ENCODE measurements around the gene ABLIM2. TPM values are rescaled to one million over a fixed set of nuclear protein-coding genes. Genes with fewer than 3 reads are reported as not detected.

ABLIM2 gene
- polyA plus RNA-seq, 3 donors: 0.21 TPM; not detected in 2

DNA sequence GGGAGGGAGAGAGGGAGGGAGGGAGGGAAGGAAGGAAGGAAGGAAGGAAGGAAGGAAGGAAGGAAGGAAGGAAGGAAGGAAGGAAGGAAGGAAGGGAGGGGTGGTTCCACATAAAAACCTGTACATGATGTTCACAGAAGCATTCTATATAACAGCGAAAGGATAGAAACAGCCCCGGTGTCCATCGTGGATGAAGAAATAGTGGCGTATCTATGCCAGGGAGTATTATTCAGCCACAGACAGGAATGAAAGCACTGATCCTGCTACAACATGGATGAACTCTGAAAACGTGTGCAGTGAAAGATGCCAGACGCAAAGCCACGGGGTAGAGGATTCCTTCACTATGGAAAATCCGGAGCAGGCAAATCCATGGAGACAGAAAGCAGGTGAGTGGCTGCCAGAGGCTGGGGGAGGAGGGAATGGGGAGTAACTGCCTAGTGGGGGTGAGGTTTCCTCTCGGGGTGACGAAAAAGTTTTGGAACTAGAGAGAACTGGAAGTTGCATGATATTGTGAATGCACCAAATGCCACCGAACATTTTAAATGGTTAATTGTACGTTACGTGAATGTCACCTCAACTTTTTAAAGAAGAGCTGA, 92.2 kb downstream of the ABLIM2 start:
- Mint-ChIP-seq H3K27ac (peak overlapping the region in 1 of 7 donors; percentile 8), H3K4me1 (no peaks in the 10 kb centered on the region), H3K4me3 (no peak overlapping the region), H3K9me3 (peaks cover 13 to 43% (median 34%) of the 10 kb centered on the region in 7 donors), H3K36me3 (no peaks in the 10 kb centered on the region), H3K27me3 (ENCODE audit: low read depth in 3 of 3) (peaks cover 0 to 9% (median 3%) of the 10 kb centered on the region in 3 donors)
- H3K4me1 ChIP-seq (ENCODE audit: control insufficient read depth in 1 of 2, insufficient read depth in 2 of 2, low read length in 2 of 2): no peaks in the 10 kb centered on the region
- H3K27me3 ChIP-seq (ENCODE audit: control insufficient read depth in 2 of 2, insufficient read depth in 2 of 2, low read length in 2 of 2): peaks cover 0 to 10% of the 10 kb centered on the region in 2 donors
- no peaks in the 10 kb centered on the region for H4K20me1 ChIP-seq (ENCODE audit: insufficient read depth, low read length)
- H3K9ac ChIP-seq (ENCODE audit: insufficient read depth, low read length, poor library complexity, severe bottlenecking): no peak overlapping the region
- peaks cover 15 to 32% of the 10 kb centered on the region in 2 donors for H3K9me3 ChIP-seq (replicated peaks in 1 of 2; ENCODE audit: control insufficient read depth in 1 of 2, insufficient read depth in 1 of 2, low read length in 2 of 2)
- intact Hi-C loops (cut with micrococcal nuclease): no loop called here
- no peaks in the 10 kb centered on the region for H3K36me3 ChIP-seq (replicated peaks in 1 of 2; ENCODE audit: control insufficient read depth in 1 of 2, insufficient read depth in 2 of 2, low read length in 2 of 2)
- no peaks in the 10 kb centered on the region for H3K79me2 ChIP-seq (ENCODE audit: insufficient read depth, low read length)
- H2AFZ ChIP-seq (ENCODE audit: insufficient read depth, low read depth, low read length, poor library complexity, severe bottlenecking): no peak overlapping the region
- no peak for TF ChIP-seq CTCF (IDR thresholded peaks at IDR 0.05)
- H3K27ac ChIP-seq (ENCODE audit: low read depth in 1 of 2, low read length in 2 of 2): no peak overlapping the region
- no peak overlapping the region for H3K4me2 ChIP-seq (replicated peaks; ENCODE audit: extremely low read depth, low read length, poor library complexity, severe bottlenecking)
- no peak for DNase-seq
- no peak overlapping the region for H3K4me3 ChIP-seq (replicated peaks in 1 of 3; ENCODE audit: low read depth in 2 of 3, low read length in 3 of 3)
- WGBS (ENCODE audit: insufficient coverage): 92% methylated on average over 10 of the region's 13 CpGs

- Histone ChIP-seq H3K27ac (ENCODE audit: low read depth in 1 of 2, low read length in 2 of 2) (no peak overlapping the region), H3K9me3 (replicated peaks in 1 of 2; ENCODE audit: control insufficient read depth in 1 of 2, insufficient read depth in 1 of 2, low read length in 2 of 2) (peaks cover 15 to 45% of the 10 kb centered on the region in 2 donors), H3K9ac (ENCODE audit: insufficient read depth, low read length, poor library complexity, severe bottlenecking) (no peak overlapping the region), H3K79me2 (ENCODE audit: insufficient read depth, low read length) (no peaks in the 10 kb centered on the region), H3K36me3 (replicated peaks in 1 of 2; ENCODE audit: control insufficient read depth in 1 of 2, insufficient read depth in 2 of 2, low read length in 2 of 2) (no peaks in the 10 kb centered on the region), H3K4me3 (replicated peaks in 1 of 3; ENCODE audit: low read depth in 2 of 3, low read length in 3 of 3) (no peak overlapping the region), H3K4me1 (ENCODE audit: control insufficient read depth in 1 of 2, insufficient read depth in 2 of 2, low read length in 2 of 2) (no peaks in the 10 kb centered on the region), H3K4me2 (replicated peaks; ENCODE audit: extremely low read depth, low read length, poor library complexity, severe bottlenecking) (no peak overlapping the region), H4K20me1 (ENCODE audit: insufficient read depth, low read length) (no peaks in the 10 kb centered on the region), H3K27me3 (ENCODE audit: control insufficient read depth in 2 of 2, insufficient read depth in 2 of 2, low read length in 2 of 2) (no peaks in the 10 kb centered on the region), H2AFZ (ENCODE audit: insufficient read depth, low read depth, low read length, poor library complexity, severe bottlenecking) (no peak overlapping the region)
- peaks cover 17 to 51% (median 44%) of the 10 kb centered on the region in 7 donors for H3K9me3 Mint-ChIP-seq
- no peak overlapping the region for H3K27ac Mint-ChIP-seq
- H3K27me3 Mint-ChIP-seq (ENCODE audit: low read depth in 3 of 3): peaks cover 0 to 8% (median 2%) of the 10 kb centered on the region in 3 donors
- DNase-seq: no peak
- no peaks in the 10 kb centered on the region for H3K36me3 Mint-ChIP-seq
- no peak overlapping the region for H3K4me3 Mint-ChIP-seq
- 89% methylated on average over 7 of the region's 9 CpGs for WGBS (ENCODE audit: insufficient coverage)
- H3K4me1 Mint-ChIP-seq: no peaks in the 10 kb centered on the region
- no peak for TF ChIP-seq CTCF (IDR thresholded peaks at IDR 0.05)
- intact Hi-C loops (cut with micrococcal nuclease): no loop called here
Measured at GRCh38 chr4:8063974-8064563, 94.5 kb downstream of the ABLIM2 start.
